SK-N-SH (cell line): ENCODE data around the gene SPRR1A.
"Not testable (repeated sequence)": the region's sequence is repeated elsewhere in the genome, so short reads cannot be mapped to it uniquely, and the experiment has no call there.

Experiments used
- EZH2phosphoT487 ChIP-seq: fragments of 200-600 bp; sonication (generic); IDR thresholded peaks from 2 replicates; pipeline ENCODE4 v1.6.1; 2017; ENCODE audit warnings: low read depth, mixed run types, mild to moderate bottlenecking, antibody characterized with exemption, moderate library complexity, borderline replicate concordance
- FOSL2 ChIP-seq: IDR thresholded peaks from 2 replicates; pipeline ENCODE4 v1.4.0; 2012; ENCODE audit warnings: low read depth, mild to moderate bottlenecking, moderate library complexity, borderline replicate concordance
- FOXM1 ChIP-seq: IDR thresholded peaks from 2 replicates; pipeline ENCODE4 v1.4.0; 2012; ENCODE audit warnings: low read depth, mild to moderate bottlenecking
- GABPA ChIP-seq: IDR thresholded peaks from 2 replicates; pipeline ENCODE4 v1.4.0; 2012; ENCODE audit warnings: low read depth, mild to moderate bottlenecking
- GATA2 ChIP-seq: sonication (generic); formaldehyde crosslinking; IDR thresholded peaks from 2 replicates; pipeline ENCODE4 v1.5.0; 2020; ENCODE audit warnings: mild to moderate bottlenecking, missing genetic modification reagents
- POLR2AphosphoS5 ChIP-seq: IDR thresholded peaks from 2 replicates; pipeline ENCODE4 v1.6.1; 2012; ENCODE audit warnings: low read depth, low read length
- RFX5 ChIP-seq: IDR thresholded peaks from 2 replicates; pipeline ENCODE4 v1.6.1; 2012; ENCODE audit warnings: mild to moderate bottlenecking, improper control_type of control experiment, low read length
- TAF1 ChIP-seq: IDR thresholded peaks from 2 replicates; pipeline ENCODE4 v1.6.1; 2012; ENCODE audit warnings: low read depth, mild to moderate bottlenecking, low read length, moderate library complexity, borderline replicate concordance
- TEAD4 ChIP-seq: IDR thresholded peaks from 2 replicates; pipeline ENCODE4 v1.4.0; 2012; ENCODE audit warnings: mild to moderate bottlenecking, borderline replicate concordance; ENCODE audit not compliant: insufficient read depth
- TF ChIP-seq, protein P1 (sequence below): fragments of 200-600 bp; sonication (generic); IDR thresholded peaks from 2 replicates; pipeline ENCODE4 v1.6.1; 2017; ENCODE audit warnings: antibody characterized with exemption, mild to moderate bottlenecking, moderate library complexity
- TF ChIP-seq, protein P2 (sequence below): IDR thresholded peaks from 2 replicates; pipeline ENCODE4 v1.6.1; 2012; ENCODE audit warnings: mild to moderate bottlenecking, low read depth, low read length, moderate library complexity
- TF ChIP-seq, protein P3 (sequence below): fragments of 150-350 bp; IDR thresholded peaks from 2 replicates; pipeline ENCODE4 v1.6.1; 2017; ENCODE audit warnings: antibody characterized with exemption, low read length, low read depth, borderline replicate concordance
- TF ChIP-seq, protein P4 (sequence below): IDR thresholded peaks from 2 replicates; pipeline ENCODE4; 2012
- TF ChIP-seq, protein P5 (sequence below): IDR thresholded peaks from 2 replicates; pipeline ENCODE4 v1.4.0; 2012; ENCODE audit warnings: low read depth

DNA sequence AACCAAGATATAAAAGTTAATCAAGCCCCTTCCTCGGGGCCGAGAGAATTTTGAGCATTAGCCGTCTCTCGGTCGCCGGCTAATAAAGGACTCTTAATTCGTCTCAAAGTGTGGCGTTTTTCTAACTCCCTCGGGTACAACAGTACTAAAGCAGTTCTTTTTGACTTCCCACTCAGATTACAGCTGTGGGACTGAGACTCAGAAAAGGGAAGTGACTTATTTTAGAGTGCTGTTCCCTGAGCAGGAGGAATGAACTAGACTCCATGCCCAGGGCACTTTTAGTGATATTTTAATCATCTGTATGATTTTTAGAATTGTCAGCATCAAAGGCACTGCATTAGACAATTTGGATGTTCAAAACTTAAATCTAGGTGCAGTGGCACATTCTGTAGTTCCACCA is 38.5 kb downstream of the SPRR1A start:
- TF ChIP-seq, protein P1, sequence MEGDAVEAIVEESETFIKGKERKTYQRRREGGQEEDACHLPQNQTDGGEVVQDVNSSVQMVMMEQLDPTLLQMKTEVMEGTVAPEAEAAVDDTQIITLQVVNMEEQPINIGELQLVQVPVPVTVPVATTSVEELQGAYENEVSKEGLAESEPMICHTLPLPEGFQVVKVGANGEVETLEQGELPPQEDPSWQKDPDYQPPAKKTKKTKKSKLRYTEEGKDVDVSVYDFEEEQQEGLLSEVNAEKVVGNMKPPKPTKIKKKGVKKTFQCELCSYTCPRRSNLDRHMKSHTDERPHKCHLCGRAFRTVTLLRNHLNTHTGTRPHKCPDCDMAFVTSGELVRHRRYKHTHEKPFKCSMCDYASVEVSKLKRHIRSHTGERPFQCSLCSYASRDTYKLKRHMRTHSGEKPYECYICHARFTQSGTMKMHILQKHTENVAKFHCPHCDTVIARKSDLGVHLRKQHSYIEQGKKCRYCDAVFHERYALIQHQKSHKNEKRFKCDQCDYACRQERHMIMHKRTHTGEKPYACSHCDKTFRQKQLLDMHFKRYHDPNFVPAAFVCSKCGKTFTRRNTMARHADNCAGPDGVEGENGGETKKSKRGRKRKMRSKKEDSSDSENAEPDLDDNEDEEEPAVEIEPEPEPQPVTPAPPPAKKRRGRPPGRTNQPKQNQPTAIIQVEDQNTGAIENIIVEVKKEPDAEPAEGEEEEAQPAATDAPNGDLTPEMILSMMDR: not testable (repeated sequence)
- not testable (repeated sequence) for TF ChIP-seq EZH2phosphoT487; RFX5; POLR2AphosphoS5; GABPA; FOXM1; TEAD4; FOSL2; GATA2 (CRISPR knock-in tag); TAF1
- TF ChIP-seq, protein P2, sequence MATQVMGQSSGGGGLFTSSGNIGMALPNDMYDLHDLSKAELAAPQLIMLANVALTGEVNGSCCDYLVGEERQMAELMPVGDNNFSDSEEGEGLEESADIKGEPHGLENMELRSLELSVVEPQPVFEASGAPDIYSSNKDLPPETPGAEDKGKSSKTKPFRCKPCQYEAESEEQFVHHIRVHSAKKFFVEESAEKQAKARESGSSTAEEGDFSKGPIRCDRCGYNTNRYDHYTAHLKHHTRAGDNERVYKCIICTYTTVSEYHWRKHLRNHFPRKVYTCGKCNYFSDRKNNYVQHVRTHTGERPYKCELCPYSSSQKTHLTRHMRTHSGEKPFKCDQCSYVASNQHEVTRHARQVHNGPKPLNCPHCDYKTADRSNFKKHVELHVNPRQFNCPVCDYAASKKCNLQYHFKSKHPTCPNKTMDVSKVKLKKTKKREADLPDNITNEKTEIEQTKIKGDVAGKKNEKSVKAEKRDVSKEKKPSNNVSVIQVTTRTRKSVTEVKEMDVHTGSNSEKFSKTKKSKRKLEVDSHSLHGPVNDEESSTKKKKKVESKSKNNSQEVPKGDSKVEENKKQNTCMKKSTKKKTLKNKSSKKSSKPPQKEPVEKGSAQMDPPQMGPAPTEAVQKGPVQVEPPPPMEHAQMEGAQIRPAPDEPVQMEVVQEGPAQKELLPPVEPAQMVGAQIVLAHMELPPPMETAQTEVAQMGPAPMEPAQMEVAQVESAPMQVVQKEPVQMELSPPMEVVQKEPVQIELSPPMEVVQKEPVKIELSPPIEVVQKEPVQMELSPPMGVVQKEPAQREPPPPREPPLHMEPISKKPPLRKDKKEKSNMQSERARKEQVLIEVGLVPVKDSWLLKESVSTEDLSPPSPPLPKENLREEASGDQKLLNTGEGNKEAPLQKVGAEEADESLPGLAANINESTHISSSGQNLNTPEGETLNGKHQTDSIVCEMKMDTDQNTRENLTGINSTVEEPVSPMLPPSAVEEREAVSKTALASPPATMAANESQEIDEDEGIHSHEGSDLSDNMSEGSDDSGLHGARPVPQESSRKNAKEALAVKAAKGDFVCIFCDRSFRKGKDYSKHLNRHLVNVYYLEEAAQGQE: not testable (repeated sequence)
- TF ChIP-seq, protein P3, sequence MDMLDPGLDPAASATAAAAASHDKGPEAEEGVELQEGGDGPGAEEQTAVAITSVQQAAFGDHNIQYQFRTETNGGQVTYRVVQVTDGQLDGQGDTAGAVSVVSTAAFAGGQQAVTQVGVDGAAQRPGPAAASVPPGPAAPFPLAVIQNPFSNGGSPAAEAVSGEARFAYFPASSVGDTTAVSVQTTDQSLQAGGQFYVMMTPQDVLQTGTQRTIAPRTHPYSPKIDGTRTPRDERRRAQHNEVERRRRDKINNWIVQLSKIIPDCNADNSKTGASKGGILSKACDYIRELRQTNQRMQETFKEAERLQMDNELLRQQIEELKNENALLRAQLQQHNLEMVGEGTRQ: not testable (repeated sequence)
- TF ChIP-seq, protein P4, sequence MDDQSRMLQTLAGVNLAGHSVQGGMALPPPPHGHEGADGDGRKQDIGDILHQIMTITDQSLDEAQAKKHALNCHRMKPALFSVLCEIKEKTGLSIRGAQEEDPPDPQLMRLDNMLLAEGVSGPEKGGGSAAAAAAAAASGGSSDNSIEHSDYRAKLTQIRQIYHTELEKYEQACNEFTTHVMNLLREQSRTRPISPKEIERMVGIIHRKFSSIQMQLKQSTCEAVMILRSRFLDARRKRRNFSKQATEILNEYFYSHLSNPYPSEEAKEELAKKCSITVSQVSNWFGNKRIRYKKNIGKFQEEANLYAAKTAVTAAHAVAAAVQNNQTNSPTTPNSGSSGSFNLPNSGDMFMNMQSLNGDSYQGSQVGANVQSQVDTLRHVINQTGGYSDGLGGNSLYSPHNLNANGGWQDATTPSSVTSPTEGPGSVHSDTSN: not testable (repeated sequence)
- TF ChIP-seq, protein P5, sequence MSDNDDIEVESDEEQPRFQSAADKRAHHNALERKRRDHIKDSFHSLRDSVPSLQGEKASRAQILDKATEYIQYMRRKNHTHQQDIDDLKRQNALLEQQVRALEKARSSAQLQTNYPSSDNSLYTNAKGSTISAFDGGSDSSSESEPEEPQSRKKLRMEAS: not testable (repeated sequence)
